Left lobe of liver (tissue), 2 donors: ENCODE results near the gene NDNF. TPM values are rescaled to one million over a fixed set of nuclear protein-coding genes. Genes with fewer than 3 reads are reported as not detected.

ENCODE experiments used
- ATAC-seq: fragments of 200-7000 bp; cut with Tn5 transposase; one replicate; pipeline ENCODE4 v1.9.1; 2020; ENCODE audit warnings: mild to moderate bottlenecking, moderate library complexity
- DNase-seq: peaks from one replicate; pipeline ENCODE4 v3.0.0-alpha.2; 2020; ENCODE audit warnings: low spot score
- total RNA-seq: library from RNA; stranded (reverse); gene quantifications from one replicate; pipeline ENCODE4 v1.2.1, GENCODE V29; 2021
- donor health status: DM: no; HTN: no; CAD: no; lungs with moderate emphysema.
- donor health status: DM: no; HTN: yes; CAD: no.

The NDNF gene
- total RNA-seq, 1 donor from 2014 or later = 1.1 TPM

DNA sequence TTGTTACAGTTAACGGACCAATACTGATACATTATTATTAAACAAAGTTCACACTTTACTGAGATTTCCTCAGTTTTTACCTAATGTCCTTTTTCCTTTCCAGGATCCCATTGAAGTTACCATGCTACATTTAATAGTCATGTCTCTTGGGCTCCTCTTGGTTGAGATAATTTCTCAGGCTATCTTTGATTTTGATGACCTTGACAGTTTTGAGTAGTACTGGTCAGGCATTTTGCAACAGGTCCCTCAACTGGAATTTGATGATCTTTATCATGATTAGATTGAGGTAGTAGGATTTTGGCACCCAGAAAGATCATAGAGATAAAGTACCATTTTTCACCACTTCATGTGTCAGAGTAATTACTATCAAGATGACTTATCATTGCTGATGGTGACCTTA, 53.8 kb downstream of the NDNF start:
- no peak for ATAC-seq

DNA sequence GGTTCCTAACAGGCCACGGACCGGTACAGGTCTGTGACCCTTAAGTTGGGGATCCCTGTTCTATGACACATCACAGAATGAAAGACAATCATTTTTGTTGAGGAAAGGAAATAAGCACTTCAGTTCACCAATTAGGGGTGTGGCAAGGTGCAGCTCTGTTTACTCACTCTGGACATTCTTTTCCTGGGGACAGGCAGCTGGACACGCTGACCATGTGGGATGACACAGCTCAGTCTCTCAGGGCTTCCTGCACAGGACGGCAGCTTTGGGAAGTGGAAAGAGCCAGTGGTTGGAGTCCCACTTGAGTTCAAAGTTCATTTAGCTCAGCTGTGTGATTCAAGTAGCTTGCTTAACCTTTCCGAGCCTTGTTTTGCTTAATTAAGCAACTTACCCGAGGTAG, 55.7 kb downstream of the NDNF start:
- DNase-seq (no peak), ATAC-seq (no peak)

More for the DNA sequence above, 53.8 kb downstream of the NDNF start:
- DNase-seq = no peak

DNA sequence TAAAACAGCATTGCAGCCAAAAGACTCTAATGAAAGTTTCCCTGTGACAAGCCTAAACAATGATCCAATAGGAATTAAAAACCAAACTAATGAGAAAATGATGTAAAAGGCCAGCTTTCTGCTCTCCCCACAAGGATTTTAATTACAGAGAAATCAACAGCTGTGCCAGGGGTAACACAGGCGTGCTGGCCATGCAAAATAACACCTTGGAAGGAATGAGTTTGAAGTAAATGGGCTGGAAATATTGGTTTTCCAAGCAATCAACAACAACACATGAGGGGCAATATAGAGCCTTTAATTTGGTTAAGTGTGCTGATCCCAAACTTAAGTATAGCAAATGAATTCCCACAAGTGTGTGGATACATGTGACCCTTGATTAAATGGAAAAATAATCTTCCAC, 56.9 kb downstream of the NDNF start:
- no peak for ATAC-seq
- no peak for DNase-seq

GRCh38 chr4:121014544-121014943, 57.8 kb downstream of the NDNF start:
- ATAC-seq (no peak), DNase-seq (no peak)

DNA sequence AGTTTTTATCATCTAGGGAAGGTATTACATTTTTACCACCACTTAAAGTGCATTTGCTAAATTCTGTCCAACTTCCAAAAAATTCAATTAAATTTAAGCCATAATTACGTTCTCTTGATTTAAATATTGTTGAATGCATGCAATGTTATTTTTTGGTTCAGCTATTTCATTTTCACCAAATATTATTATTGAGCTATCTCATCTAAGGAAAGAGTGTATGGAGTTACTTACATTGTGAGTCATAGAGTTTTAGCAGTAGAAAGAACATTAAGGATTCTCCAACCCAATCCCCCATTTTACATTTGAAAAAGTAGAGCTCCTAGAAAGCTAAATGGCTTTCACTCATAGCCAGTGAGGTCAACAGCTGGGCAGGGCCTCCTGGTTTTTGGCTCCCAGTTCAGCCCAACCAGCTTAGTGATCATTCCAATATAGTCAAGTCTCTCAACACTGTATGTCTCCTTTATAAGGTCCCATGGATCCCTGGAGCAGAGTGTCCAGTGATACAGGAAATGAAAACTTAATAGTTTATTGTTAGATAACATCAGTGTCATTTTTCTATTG, 60.5 kb downstream of the NDNF start:
- ATAC-seq = no peak
- no peak for DNase-seq

- ATAC-seq = no peak
- DNase-seq = no peak
Measured at GRCh38 chr4:121011138-121011537, 61.2 kb downstream of the NDNF start.

DNA sequence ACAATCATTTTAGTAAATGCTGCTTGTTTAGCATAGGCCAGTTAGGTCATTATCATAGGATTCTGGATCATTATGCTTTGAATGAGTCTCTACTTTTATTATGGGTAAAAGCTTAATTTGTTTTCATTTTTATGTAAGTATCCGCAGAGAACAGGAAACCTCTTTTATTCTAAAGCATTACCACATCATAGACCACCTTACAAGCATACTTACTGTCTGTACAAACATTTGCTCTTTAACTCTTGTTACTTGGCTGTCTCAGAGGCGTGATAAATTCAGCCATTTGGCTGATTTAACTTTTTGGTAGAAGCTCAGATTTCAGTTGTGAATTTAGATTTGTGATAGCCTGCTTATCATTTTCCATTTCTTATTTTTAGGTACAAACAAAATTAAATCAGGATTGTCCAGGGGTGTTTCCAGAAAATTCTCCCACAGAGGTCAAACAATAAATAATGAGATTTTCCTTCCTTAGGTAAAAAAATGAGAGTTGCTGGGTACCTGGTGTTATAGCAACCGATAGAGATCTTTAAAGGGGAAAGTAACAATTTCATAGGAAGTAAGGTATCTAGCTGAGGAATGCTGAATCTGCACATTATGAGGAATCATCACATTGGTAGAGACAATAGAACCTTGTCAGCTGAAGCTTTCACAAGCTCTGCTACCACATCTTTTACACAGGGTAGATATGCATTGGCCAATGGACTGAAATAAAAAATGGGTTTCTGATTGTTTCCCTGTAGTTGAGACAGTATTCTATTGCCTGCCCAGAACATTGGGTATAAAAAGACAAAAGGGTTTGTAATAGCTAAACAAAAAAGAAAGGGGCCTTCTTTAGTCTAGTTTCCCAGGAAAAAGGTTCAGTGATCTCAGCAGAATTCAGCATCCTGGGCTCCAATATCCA, 62.5 kb downstream of the NDNF start:
- ATAC-seq = no peak
- DNase-seq = no peak

DNA sequence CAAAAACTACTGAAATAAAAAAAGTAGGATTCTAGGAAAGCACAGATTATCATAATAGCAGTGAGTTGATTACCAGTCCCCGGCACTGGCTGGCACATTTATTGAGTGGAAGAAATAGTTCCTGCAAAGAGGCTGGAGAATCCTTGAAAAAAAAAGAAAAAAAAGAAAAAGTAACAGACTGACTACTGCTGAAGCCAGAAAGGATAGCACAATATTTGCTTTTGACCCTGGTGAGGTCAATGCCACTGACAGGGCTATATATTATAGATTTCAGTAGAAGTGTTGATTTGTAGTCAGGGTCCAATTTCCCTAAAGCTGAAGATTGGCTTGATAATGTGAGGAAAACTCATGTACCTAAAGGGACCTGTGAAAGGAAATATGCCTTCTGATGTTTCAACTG, 64.7 kb downstream of the NDNF start:
- ATAC-seq (no peak), DNase-seq (no peak)

- no peak for ATAC-seq
Measured at GRCh38 chr4:121003863-121004262, 68.5 kb downstream of the NDNF start.

DNA sequence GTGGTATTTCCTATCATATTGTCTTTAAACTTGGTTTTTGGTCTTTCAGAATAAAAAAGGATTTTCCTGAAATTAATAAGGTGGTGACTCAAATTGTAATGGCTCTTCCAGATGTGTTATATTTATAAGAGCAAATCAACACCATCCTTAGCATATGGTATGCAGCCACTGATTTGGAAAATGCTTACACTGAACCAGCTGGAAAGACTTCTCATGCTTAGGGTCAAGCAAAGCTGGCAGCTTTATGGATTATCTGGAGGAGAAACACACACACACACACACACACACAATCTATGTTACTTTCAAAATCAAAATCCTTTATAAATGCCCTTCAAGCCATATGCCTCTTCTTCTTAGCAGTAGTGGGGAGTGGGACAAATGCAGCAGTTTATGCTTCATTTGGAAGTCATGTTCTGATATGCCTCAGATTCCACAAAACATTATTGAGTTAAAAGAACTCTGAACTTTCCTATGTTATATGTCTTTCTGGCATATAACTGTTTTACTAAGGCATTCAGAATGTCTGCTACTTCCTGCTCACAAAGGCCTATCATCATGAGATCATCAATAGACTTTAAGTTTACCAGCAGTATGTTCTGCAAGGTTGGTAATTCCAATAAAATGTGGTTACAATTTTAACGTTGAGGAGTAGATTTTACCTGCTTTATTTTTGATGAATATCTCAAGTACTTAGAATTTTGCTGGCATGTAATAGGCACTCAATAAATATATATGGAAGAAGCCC, 76.9 kb downstream of the NDNF start:
- ATAC-seq = no peak

More at GRCh38 chr4:121003863-121004262, 68.5 kb downstream of the NDNF start:
- DNase-seq = no peak

GRCh38 chr4:120994521-120994920, 77.8 kb downstream of the NDNF start:
- ATAC-seq (no peak), DNase-seq (no peak)

More for the DNA sequence above, 76.9 kb downstream of the NDNF start:
- no peak for DNase-seq

DNA sequence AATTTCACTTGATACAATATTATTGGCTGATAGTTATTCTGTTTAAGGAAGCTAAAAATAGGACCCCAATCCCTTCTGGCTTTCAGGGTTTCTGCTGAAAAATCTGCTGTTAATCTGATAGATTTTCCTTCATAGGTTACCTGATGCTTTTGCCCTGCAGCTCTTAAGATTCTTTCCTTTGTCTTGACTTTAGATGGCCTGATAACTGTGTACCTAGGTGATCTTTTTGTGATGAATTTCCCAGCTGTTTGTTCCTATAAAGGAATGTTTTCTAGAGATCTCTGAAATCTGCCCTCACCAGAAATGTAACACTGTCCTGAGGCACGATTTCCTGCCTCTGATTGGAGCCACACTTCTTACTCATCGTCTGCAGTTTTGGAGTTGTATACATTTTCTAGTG, 80.5 kb downstream of the NDNF start:
- ATAC-seq = no peak
- no peak for DNase-seq

- ATAC-seq (no peak), DNase-seq (no peak)
Measured at GRCh38 chr4:120990246-120990645, 82.1 kb downstream of the NDNF start.

Other genes with a start within 250 kb of the NDNF start
- gene PRDM5, start 149.8 kb downstream of the NDNF start, total RNA-seq = 0.23 TPM
- gene TNIP3, start 91.8 kb upstream of the NDNF start, total RNA-seq = not detected